Tibial nerve (tissue), 4 donors: ENCODE results near the gene MPDU1. TPM values are rescaled to one million over a fixed set of nuclear protein-coding genes. Genes with fewer than 3 reads are reported as not detected.

ENCODE experiments used
- DNase-seq, 2 donors: peaks; one replicate each; pipeline ENCODE4 v3.0.0-alpha.2; 2019; ENCODE audit warnings: low spot score in 2 of 2
- H3K27ac ChIP-seq, 4 donors: fragments of 200-600 bp; sonication (generic) in 3 of 4; one replicate each; pipeline ENCODE4 v1.5.1; 2017 to 2019; ENCODE audit warnings: mild to moderate bottlenecking in 1 of 4
- H3K27me3 ChIP-seq, 2 donors: fragments of 200-600 bp; sonication (generic) in 1 of 2; one replicate each; pipeline versions ENCODE4 v1.5.1 to v1.6.0; 2017 to 2019
- H3K36me3 ChIP-seq, 3 donors: fragments of 200-600 bp; sonication (generic); one replicate each; pipeline ENCODE4 v1.5.1; 2018 to 2019
- H3K4me1 ChIP-seq, 4 donors: fragments of 200-600 bp; sonication (generic) in 3 of 4; one replicate each; pipeline ENCODE4 v1.5.1; 2017 to 2019
- H3K4me3 ChIP-seq, 4 donors: fragments of 200-600 bp; sonication (generic) in 3 of 4; one replicate each; pipeline ENCODE4 v1.5.1; 2017 to 2019; ENCODE audit warnings: mild to moderate bottlenecking in 1 of 4, moderate library complexity in 1 of 4
- H3K9me3 ChIP-seq, 4 donors: fragments of 200-600 bp; sonication (generic) in 3 of 4; one replicate each; pipeline ENCODE4 v1.5.1; 2017 to 2019
- EP300 ChIP-seq, 2 donors: sonication (generic); formaldehyde crosslinking; IDR thresholded peaks; one replicate each; pipeline ENCODE4 v1.6.1; 2017; ENCODE audit warnings: antibody characterized with exemption in 2 of 2, mild to moderate bottlenecking in 1 of 2
- POLR2A ChIP-seq, 2 donors: fragments of 450-650 bp; IDR thresholded peaks; one replicate each; pipeline ENCODE4 v1.6.1; 2017; ENCODE audit warnings: antibody characterized with exemption in 2 of 2, mild to moderate bottlenecking in 2 of 2, moderate library complexity in 2 of 2
- WGBS, 2 donors: methylation state at CpG; one replicate each; pipeline ENCODE4 v1.1.5; 2018; 5-methylcytosine and 5-hydroxymethylcytosine counted together
- total RNA-seq, 4 donors: library from RNA; depleted of rRNA; stranded (reverse); fragments of >200 nt; gene quantifications; one replicate each; pipeline ENCODE4 v1.1.0, GENCODE V29; 2016
- TF ChIP-seq, protein P1 (sequence below), 5 experiments: fragments of 200-600 bp in 3 of 5; fragments of 450-650 bp in 2 of 5; sonication (generic) in 3 of 5; IDR thresholded peaks; one replicate each; pipeline ENCODE4 v1.5.1; 2016 to 2019; ENCODE audit warnings: antibody characterized with exemption in 5 of 5, mild to moderate bottlenecking in 3 of 5, moderate library complexity in 2 of 5

MPDU1 gene
- total RNA-seq, 4 donors from 2014 or later: 58.3 to 102 (median 66.2) TPM

DNA sequence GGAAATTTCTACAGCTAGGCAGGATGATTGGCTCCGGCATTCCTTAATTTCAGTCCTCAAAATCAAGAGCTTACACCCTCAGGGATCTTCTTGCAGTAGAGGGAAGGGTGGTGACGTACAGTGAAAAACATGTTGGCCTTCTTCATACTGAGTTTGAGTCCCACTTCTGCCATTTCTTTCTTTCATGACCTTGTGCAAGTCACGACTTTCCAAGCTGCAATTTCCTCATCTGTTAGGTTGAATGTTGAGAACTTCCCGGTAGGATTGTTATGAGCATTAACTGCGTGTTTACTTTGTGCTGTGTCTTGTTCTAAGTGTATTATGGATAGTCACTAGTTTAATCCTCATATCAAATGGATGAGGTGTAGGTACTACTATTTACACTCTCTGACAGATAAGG, 14.1 kb upstream of the MPDU1 start:
- no peaks in the 10 kb centered on the region for H3K27me3 ChIP-seq
- 82 to 85% methylated on average over 5 of the region's 5 CpGs for WGBS, 2 donors
- DNase-seq: no peak
- TF ChIP-seq EP300 (IDR thresholded peaks at IDR 0.05) (no peak), POLR2A (IDR thresholded peaks at IDR 0.05) (no peak)
- TF ChIP-seq, protein P1, sequence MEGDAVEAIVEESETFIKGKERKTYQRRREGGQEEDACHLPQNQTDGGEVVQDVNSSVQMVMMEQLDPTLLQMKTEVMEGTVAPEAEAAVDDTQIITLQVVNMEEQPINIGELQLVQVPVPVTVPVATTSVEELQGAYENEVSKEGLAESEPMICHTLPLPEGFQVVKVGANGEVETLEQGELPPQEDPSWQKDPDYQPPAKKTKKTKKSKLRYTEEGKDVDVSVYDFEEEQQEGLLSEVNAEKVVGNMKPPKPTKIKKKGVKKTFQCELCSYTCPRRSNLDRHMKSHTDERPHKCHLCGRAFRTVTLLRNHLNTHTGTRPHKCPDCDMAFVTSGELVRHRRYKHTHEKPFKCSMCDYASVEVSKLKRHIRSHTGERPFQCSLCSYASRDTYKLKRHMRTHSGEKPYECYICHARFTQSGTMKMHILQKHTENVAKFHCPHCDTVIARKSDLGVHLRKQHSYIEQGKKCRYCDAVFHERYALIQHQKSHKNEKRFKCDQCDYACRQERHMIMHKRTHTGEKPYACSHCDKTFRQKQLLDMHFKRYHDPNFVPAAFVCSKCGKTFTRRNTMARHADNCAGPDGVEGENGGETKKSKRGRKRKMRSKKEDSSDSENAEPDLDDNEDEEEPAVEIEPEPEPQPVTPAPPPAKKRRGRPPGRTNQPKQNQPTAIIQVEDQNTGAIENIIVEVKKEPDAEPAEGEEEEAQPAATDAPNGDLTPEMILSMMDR (IDR thresholded peaks at IDR 0.05): no peak
- H3K9me3 ChIP-seq: no peaks in the 10 kb centered on the region
- no peak overlapping the region for H3K4me3 ChIP-seq
- peaks cover 5 to 72% (median 17%) of the 10 kb centered on the region in 3 donors for H3K36me3 ChIP-seq
- no peak overlapping the region for H3K27ac ChIP-seq
- peaks cover 0 to 29% (median 9%) of the 10 kb centered on the region in 4 donors for H3K4me1 ChIP-seq

DNA sequence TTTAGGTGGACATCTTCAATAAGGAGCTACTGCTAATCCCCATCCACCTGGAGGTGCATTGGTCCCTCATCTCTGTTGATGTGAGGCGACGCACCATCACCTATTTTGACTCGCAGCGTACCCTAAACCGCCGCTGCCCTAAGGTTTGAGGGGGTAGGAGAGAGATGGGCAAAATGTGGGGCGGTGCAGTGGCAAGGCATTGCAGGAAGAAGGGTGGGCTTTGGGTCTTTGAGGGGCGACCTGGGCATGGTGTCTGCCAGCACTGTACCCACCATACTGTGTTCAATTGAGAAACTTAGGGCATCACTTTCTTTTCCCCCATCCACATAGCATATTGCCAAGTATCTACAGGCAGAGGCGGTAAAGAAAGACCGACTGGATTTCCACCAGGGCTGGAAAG, 13.3 kb upstream of the MPDU1 start:
- H3K4me3 ChIP-seq: no peak overlapping the region
- no peak for DNase-seq
- peaks cover 0 to 29% (median 17%) of the 10 kb centered on the region in 4 donors for H3K4me1 ChIP-seq
- no peak overlapping the region for H3K27ac ChIP-seq
- H3K36me3 ChIP-seq: peaks cover 5 to 72% (median 9%) of the 10 kb centered on the region in 3 donors
- WGBS, 2 donors: 94 to 96% methylated on average over 10 of the region's 10 CpGs
- no peak for TF ChIP-seq EP300 (IDR thresholded peaks at IDR 0.05)
- TF ChIP-seq POLR2A (IDR thresholded peaks at IDR 0.05): no peak
- TF ChIP-seq, protein P1 (IDR thresholded peaks at IDR 0.05): no peak
- no peaks in the 10 kb centered on the region for H3K27me3 ChIP-seq
- no peaks in the 10 kb centered on the region for H3K9me3 ChIP-seq

DNA sequence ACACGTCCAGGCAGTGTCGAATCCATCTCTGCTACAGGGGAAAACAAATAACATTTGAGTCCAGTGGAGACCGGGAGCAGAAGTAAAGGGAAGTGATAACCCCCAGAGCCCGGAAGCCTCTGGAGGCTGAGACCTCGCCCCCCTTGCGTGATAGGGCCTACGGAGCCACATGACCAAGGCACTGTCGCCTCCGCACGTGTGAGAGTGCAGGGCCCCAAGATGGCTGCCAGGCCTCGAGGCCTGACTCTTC, 11.4 kb upstream of the MPDU1 start:
- WGBS, 2 donors: 1% methylated on average over 10 to 11 of the region's 11 CpGs
- no peaks in the 10 kb centered on the region for H3K27me3 ChIP-seq
- DNase-seq: no peak
- H3K9me3 ChIP-seq: no peaks in the 10 kb centered on the region
- peaks cover 0 to 47% (median 27%) of the 10 kb centered on the region in 4 donors for H3K4me1 ChIP-seq
- no peak for TF ChIP-seq POLR2A (IDR thresholded peaks at IDR 0.05)
- TF ChIP-seq EP300 (IDR thresholded peaks at IDR 0.05): peak in 1 of 2 donors; percentile 98
- H3K27ac ChIP-seq: peak overlapping the region; percentile 68 to 100 (median 98)
- H3K36me3 ChIP-seq: peaks cover 2 to 72% (median 25%) of the 10 kb centered on the region in 3 donors
- peak overlapping the region; percentile 5 to 96 (median 52) for H3K4me3 ChIP-seq

DNA sequence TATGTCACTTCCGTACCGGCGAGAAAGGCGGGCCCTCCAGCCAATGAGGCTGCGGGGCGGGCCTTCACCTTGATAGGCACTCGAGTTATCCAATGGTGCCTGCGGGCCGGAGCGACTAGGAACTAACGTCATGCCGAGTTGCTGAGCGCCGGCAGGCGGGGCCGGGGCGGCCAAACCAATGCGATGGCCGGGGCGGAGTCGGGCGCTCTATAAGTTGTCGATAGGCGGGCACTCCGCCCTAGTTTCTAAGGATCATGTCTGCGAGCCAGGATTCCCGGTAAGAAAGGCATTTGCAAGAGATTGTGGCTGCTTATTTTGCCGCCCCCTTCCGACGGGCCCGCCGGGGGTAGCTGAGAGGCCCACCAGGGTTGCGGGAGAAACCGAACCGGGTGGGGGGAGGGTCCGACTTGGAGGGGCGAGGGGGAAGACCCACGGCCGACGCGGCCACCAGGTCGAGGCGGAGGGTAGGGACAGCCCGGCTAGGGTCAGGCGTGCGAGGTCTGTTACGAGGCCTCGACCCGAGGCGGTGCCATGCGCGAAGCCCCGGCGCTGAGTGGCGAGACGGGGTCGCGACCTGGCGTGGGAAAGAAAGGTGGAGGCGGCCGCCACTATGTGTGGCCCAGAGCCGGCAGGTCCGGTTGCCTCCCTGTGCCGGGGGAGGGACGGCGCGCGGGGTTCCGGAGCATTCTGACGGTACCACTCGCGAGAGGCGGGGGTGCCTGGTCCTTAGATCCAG, 10.9 kb upstream of the MPDU1 start:
- DNase-seq: peak; percentile 99
- Histone ChIP-seq H3K36me3 (peaks cover 0 to 72% (median 30%) of the 10 kb centered on the region in 3 donors), H3K27me3 (no peaks in the 10 kb centered on the region), H3K27ac (peak overlapping the region; percentile 98 to 100 (median 100)), H3K9me3 (no peaks in the 10 kb centered on the region), H3K4me1 (peaks cover 0 to 52% (median 27%) of the 10 kb centered on the region in 4 donors), H3K4me3 (peak overlapping the region; percentile 96 to 98 (median 97))
- 0 to 1% methylated on average over 8 to 59 of the region's 73 CpGs for WGBS, 2 donors
- TF ChIP-seq, protein P1 (IDR thresholded peaks at IDR 0.05): peak in 2 of 5 experiments; percentile 48 to 54
- TF ChIP-seq EP300 (IDR thresholded peaks at IDR 0.05) (peak; percentile 4 to 99), POLR2A (IDR thresholded peaks at IDR 0.05) (peak; percentile 98 to 99)

DNA sequence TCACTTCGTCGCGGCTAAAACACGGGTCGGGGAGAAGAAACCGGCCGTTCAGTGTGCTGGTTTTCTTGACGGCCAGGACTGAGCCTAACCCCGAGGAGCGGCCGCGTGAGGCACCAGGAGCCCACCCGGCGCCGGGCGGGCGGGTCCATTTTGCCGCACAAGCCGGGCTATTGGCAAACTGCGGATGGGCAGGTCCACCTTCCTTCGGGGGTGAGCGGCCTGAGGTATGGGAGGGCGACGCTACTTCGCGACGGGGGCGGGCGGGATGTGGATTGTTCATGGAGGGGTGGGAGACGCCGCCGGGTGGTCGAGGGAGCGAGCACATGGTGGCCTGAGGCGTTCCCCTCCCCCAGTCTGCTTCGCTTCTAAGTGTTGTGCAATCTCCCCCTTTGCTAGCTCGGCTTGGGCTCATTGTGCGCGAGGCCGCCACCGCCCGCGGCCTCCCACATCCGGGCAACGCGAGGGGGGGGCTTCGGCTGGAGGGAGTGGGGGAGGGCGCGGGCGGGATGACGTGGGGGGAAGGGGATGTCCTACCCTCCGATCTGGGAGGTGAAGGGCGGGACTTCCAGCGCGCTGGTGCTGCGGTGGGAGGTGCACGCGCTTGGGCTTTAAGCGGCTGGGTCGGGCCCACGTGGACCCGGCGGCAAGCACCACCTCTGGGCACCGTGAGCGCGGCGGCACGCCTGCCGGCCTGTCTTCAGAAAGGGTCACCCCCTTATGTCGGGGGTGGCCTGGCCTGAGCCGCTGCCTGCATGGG, 10.2 kb upstream of the MPDU1 start:
- TF ChIP-seq, protein P1 (IDR thresholded peaks at IDR 0.05): peak in 1 of 5 experiments; percentile 26
- TF ChIP-seq POLR2A (IDR thresholded peaks at IDR 0.05) (peak; percentile 32 to 78), EP300 (IDR thresholded peaks at IDR 0.05) (peak; percentile 76 to 95)
- Histone ChIP-seq H3K27ac (peak overlapping the region; percentile 98 to 100 (median 100)), H3K36me3 (peaks cover 0 to 74% (median 34%) of the 10 kb centered on the region in 3 donors), H3K4me1 (peaks cover 0 to 59% (median 27%) of the 10 kb centered on the region in 4 donors), H3K4me3 (peak overlapping the region; percentile 96 to 98 (median 97)), H3K27me3 (no peaks in the 10 kb centered on the region), H3K9me3 (no peaks in the 10 kb centered on the region)
- peak; percentile 78 to 80 for DNase-seq
- WGBS, 2 donors: 0 to 1% methylated on average over 24 of the region's 71 CpGs
